HG03432 (cell line): Measurements from ENCODE around the gene RBBP8.
"Not testable (repeated sequence)": the region's sequence is repeated elsewhere in the genome, so short reads cannot be mapped to it uniquely, and the experiment has no call there.

ENCODE experiments used
- ATAC-seq: cut with Tn5 transposase; IDR thresholded peaks from one replicate; pipeline ENCODE4 v1.9.1; 2021; ENCODE audit warnings: mild to moderate bottlenecking, moderate library complexity; ENCODE audit not compliant: unreplicated experiment

Gene RBBP8

DNA sequence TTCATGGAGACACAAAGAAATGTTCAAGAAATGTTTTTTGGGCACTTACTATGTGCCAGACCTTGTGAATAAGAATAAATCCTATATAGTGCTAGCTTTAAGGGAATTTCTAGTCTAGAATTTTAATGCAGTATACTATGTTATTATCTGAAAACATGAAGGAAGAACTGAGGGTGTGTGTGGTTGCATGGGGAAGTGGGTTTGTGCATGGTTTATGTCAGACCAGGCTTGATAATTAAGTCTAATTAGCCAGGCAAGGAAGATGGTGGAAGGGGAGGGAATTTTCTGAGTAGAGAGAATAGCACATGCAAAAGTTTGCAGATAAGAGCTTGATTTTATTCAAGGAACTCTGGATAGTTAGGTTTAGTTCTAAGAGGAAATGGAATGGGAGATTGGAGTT, 6.5 kb downstream of the RBBP8 start:
- no peak for ATAC-seq

DNA sequence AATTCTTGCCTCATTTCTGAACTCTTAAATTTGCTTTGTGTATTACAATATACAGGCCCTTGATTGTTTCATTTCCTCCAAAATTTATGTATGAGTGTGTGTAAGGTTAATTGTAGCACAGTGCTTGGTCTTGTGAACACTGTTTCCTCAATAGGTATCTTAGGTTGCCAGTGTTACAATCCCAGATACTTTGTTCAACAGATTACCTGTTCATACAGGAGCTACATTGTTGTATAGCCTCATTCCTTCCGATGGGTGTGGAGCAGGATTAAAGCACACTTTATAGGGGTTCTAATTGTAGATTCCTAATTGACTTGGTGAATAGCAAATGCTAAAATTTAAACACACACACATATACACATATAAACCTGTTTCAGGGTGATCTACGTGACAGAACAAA, 10.7 kb downstream of the RBBP8 start:
- no peak for ATAC-seq

DNA sequence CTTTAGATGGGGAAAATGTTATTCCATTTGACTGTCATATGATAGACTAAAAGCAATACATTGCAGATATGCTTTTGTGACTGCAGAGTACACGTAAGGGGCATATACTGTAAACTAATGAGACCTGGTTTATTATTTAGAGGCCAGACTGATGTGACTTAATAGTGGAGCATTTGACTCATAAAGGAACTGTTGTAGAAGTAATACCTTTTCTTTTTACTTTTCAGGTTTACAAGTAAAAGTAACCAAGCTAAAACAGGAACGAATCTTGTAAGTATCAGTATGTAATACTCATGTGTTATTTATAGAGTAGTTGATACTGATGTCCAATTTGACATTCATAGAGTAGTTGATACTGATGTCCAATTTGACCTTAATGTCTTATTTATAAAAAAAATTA, 13.1 kb downstream of the RBBP8 start:
- ATAC-seq = no peak

DNA sequence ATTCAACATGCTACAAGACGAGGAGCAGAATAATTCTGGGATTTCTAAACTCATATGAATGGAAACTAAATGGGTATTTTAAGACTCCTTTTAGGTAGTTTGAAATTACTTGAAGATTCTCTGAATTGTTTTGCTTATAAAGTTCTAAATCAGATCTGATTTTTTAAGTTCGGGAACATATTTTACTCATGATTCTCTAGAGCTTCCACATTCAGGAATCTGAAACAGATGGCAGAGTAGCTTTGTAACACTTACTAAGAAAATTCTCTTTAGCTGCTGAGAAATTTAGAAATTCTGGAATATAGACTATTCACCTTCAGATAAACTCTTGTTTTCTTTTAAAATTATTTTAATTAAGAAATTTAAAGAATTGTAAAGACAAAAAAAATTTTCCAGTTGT, 13.7 kb downstream of the RBBP8 start:
- no peak for ATAC-seq

DNA sequence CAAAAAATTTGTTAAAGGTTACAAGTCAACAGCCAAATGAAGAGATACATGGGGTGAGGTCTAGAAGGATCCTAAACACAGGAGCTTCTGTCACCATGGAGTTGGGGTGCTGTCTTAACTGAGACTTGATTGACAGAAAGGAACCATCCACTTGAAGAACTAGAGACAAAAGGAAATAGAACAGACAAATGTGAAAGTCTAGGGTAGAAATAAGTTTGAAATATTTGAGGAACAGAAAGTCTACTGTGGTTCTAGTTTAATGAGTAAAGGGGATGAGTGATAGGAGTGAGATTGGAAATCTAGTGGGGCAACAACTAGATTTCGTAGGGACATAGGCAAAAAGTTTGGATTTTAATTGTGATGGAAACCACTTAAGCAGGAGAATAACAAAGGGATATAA, 18.7 kb downstream of the RBBP8 start:
- no peak for ATAC-seq

DNA sequence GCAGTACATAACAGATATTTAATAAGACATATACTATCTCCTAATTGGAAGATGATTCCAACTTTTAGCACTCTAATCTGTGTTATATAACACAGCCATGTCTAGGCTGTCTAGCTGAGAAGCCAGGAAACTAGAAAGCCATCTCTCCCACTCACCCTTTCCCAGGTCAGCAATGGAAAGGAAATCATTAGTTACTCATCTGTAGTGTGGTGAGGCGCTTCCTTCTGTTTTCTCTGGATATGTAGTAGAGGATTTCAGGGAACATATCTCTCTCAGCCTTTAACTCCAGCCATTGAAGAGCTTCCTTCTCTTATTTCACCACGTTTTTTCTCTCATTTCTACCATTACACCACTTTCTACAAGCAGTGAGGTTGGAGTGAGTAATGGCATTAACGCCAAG, 19.4 kb downstream of the RBBP8 start:
- no peak for ATAC-seq

DNA sequence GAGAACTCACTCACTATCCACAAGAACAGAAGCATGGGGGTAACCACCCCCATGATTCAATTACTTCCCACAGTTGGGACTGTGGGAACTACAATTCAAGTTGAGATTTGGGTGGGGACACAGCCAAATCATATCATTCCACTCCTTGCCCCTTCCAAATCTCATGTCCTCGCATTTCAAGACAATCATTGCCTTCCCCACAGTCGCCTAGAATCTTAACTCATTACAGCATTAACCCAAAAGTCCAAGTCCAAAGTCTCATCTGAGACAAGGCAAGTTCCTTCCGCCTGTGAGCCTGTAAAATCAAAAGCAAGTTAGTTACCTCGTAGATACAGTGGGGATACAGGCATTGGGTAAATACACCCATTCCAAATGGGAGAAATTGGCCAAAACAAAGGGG, 20.9 kb downstream of the RBBP8 start:
- not testable (repeated sequence) for ATAC-seq

DNA sequence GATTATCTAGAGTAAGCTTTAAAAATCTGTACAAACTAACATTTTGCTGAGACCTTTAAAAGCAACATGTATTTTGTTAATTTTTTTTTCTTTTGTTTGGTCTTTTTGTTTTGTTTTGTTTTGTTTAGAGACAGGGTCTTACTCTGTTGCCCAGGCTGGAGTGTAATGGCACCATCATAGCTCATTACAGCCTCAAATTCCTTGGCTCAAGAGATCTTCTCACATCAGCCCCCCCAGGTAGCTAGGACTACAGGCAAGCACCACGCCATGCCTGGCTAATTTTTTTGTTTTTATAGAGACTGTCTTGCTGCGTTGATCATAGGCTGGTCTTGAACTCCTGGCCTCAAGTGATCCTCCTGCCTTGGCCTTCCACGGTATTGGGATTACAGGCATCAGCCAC, 23.1 kb downstream of the RBBP8 start:
- ATAC-seq = no peak

DNA sequence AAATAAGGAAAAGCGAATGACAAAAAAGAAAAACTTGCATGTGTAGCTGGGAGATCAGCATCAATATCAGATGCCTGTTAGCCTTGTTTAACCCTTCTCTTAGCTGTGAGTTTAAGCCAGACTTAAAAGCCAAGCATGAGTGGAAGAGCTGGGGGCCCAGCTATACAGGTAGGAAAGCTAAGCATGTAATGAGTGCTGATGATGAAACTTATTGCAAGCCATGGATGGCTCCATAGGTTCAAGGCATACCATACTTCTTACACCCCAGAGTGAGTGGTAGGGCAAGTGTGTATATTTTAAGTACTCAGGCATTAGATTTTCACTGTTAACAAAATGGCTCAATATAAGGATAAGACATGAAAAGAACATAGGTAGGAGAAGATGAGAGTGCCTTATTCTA, 28.0 kb downstream of the RBBP8 start:
- no peak for ATAC-seq

DNA sequence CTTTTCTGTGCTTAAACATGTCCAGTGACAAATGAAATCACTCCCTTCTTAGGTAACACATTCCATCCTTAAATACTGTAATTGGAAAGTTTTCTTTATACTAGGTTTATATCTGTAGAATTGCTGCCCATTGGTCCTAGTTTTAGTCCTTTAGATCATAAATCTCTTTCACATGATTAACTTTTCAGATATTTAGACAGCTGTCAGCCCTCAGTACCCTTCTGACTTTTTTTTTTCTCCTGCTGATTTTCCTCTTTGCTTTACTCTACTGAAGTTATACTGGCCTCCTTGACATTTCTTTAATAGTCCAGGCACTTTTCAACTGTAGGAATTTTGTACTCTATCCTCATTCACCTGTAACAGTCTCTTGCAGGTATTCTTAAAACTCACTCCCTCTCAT, 28.9 kb downstream of the RBBP8 start:
- ATAC-seq = no peak

DNA sequence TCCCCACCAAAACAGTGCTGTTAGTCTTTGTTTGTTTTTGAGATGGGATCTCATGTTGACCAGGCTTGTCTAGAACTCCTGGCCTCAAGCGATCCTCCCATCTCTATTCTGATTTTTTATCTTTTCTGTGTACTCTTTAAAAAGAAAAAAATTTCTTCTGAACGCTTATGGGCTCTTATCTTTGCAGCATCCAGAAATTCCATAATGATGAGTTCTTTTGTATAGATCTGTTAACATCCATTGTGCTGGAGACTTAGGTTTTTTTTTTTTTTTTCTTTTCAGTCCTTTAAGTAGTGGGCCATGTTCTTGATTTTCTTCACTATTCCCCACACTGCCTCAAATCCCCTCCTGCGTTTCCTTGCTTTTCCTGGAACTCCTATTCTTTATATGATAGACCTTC, 31.0 kb downstream of the RBBP8 start:
- no peak for ATAC-seq

DNA sequence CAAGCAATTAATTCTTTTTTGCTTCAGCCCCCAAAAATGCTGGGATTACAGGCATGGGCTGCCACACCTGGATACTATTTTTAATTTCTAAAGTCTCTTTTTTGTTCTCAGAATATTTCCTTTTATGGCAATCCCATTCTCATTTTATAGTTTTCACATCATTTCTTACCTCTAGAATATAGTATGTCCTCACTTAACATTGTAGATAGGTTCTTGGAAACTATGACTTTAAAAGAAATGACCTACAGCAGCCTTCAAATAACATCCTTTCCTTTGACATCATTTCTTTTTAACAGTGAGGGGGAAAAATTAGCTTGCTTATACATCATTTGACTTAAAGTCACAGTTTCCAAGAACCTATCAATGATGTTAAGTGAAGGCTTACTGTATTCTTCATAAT, 31.6 kb downstream of the RBBP8 start:
- no peak for ATAC-seq

DNA sequence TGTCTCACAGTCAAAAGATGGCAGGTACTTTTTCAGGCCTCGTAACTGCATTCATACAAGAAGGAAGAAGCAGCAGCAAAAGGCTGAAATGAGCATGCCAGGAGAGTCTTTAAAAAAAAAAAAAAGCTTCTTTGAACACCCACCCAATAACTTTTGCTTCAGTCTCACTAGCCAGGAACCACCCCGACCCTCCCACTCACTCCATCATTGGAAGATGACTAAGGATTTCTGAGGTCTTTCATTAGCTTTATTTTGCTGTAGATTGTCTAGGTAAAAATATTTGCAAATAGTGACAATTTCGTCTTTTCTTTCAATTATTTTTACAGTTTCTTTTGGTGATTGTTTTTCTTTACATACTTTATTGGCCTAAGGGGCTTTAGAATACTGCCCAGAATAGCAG, 37.9 kb downstream of the RBBP8 start:
- ATAC-seq = no peak

DNA sequence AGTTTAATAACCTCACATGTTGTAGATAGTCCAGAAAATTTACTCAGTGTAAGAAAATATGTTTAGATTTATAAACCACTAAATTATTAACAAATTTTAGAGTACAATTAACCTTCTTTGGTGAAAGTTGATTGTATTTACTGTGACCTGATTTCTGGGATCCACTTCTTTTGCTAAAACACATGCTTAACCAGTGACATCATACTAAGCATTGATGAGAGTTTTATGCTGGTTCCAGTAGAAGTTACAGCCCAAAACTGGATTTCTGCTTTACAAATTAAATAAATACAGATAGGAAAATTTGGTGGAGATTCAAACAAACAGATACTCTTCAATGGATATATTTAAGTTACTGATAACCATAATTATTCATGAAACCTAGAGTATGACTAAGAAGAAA, 40.9 kb downstream of the RBBP8 start:
- ATAC-seq = no peak

DNA sequence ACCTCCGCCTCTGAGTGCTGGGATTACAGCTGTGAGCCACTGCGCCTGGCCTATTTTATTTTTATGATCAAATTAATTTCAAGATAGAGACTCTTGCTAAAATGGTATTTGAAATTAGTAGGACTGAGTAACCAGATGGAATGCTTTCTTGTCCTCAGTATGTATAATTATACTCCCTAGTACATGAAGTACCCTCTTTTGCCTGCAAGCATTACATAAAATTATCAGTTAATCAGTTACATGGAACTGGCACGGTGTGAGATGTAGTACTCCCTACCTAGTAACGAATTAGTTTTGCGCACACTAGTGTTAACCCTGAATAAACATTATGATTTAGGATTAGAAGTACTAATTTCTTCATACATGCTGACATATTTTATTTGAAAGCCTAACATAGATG, 41.6 kb downstream of the RBBP8 start:
- no peak for ATAC-seq

DNA sequence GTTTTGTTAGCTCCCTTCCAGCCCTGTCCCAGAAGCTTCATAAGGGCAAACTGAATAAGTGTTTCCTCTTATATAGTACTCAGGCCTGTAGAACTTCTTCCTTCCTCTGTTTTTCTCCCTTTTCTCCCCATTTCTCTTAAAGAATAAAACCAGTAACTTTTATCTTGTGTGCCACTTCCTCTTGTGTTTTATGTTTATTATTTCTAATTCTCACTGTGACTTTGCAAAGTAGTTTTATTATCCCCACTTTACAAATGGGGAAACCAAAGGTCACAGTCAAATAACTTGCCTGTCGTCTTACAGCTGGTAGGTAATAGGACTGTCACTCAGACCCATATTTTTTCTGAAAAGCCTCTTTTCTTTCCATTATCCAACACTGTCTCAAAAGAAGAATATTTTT, 42.4 kb downstream of the RBBP8 start:
- no peak for ATAC-seq

DNA sequence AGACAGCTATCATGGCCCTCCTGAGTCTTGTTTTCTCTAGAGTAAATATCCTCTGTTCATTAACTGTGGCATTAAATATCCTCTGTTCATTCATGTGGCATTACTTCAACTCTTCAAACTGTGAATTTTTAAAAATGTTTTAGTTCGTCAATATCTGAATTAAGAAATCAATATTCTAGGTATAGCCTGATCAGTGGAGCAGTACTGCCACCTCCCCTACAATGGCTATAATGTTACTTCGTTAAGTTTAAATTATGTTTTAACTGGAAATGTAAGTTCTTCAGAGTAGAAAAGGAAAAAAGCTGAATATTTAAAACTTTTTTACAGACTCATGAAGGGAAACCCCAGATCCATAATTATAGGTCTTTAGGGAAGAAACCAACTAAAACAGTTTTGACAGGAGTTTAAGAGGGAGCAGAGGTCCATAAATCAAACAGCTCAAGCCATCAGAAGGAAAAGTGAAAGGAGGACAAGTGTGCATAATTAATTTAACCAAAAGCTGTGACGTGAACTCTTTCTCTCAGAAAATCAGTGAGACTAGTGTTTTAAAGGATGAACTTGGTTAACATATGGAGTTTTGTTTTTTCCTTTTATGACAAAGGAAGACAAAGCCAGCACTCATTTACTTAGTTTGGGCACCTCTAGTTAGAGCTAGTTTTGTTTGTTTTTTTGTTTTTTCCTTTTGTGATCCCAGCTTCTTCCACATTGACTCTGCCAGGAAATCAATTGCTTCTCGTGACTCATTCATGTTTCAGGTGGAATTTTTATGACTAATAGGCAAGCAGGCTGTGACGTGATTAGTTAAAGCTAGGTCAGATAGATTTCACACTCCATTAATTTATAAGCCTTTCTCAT, 44.9 kb downstream of the RBBP8 start:
- ATAC-seq = peak; percentile 53

DNA sequence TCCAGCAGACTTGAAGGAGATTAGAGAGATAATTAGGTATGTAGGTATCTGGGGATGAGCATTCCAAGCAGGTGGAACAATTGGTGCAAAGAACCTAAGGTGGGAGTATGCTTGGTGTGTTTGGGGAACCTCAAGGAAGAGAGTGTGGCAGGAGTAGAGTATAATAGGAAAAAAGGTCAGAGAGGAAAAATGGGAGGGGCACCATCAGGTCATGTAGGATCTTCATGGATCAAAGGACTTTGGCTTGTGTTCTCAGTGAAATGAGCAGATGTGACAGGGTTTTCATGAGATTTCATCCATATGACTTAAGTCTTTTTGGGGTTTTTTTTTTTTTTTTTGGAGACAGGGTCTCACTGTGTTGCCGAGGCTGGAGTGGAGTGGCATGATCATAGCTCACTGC, 47.3 kb downstream of the RBBP8 start:
- no peak for ATAC-seq

DNA sequence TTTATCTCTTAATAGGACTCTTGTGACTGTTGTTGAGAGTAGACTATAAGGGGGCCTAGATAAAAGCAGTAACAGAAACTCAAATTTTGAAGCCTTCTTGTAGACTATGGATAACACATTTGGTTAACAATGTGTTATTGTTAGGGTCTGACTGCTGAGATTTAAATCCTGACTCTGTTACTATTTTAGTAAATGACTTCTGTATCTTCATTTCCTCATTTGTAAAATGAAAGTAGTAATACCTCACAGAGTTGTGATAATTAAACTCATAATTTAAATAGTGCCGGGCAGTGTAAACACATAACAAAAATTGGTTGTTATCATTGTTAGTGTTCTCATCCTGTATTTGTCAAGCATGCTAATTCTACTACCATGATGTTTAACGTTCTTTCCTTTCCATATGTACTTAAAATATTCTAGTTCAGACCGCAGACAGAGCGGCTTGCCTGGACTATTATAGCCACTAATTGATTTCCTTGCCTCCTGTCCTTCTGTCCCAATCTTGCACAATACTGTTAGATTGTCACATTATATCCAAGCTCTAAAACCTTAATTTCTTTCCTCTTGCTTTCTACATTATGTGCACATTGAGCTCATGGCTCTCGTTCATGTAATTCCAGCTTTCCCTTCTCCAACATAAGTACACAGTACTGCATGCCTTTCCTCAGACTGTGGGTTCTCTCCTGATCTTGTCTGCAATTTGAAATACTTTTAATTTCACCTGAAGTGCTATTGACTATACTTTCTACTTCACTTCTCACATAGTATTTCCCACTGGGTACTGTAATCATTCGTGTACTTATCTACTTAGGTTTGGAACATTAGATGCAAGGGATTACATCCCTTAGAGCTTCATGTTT, 48.4 kb downstream of the RBBP8 start:
- ATAC-seq = no peak

DNA sequence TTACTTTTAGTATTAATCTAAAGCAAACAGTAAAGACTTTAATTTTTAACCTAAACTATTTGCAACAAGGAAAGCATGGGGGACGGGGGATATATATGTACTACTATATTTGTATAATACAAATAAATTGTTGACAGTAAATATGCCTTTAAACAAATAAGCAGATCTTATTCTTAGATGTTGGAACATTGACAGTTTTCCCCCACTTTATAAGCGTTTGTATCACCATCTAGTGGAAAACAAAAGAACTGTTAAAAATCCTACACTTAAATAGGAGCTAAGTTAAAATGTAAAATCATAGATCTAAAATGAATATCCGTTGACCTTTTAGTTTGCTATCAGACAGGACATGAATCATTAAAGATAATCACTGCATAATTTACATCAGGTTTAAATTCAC, 50.0 kb downstream of the RBBP8 start:
- no peak for ATAC-seq

DNA sequence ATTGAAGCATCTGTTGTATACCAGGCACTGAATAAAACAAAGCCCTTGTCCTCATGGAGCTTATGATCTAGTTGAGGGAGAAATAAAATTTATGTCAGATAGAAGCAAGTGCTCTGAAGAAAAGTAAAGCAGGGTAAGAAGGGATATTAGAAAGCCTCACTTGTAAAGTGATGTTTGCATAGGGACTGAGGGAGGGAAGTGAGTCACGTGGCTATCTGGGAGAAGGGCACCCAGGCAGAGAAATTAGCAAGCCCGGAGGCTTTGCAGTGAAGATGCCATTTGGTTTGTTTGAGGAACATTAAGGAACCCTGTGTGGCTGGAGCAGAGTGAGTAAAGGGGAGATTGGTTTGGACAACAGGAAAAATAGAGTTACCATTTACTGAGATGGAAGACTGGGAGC, 52.1 kb downstream of the RBBP8 start:
- no peak for ATAC-seq

DNA sequence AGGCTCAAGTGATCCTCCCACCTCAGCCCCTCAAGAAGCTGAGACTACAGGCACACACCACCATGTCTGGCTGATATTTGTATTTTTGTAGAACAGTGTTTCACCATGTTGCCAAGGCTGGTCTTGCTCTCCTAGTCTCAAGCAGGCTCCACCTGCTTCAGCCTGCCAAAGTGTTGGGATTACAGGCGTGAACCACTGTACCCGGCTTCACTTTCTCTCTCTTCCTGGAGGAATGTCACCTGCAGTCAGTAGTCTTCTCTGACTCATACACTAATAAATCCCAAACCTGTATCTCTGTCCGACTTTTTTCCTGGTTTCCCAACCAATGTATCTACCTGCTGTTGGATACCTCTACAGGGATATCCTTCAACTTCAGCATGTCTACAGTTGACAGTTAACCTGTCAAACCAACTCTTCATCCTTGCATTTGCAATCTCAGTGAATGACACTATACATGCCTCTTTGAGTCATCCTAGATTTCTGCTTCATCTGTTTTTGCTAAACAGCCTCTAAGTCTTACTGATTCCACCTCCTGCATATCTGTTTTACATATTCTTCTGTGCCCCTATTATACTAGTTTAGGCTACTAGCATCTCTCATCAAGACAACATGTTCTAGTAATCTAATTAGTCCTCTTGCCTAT, 54.5 kb downstream of the RBBP8 start:
- peak; percentile 12 for ATAC-seq
